NT2/D1 (cell line): ENCODE measurements around the gene TNFRSF11A.

Experiments
- YY1 ChIP-seq: IDR thresholded peaks from 2 replicates; pipeline ENCODE4 v1.6.1; 2011; ENCODE audit not compliant: insufficient read length, insufficient read depth
- ZNF274 ChIP-seq: IDR thresholded peaks from 2 replicates; pipeline ENCODE4 v1.6.1; 2011; ENCODE audit warnings: mild to moderate bottlenecking, low read depth, low read length

DNA sequence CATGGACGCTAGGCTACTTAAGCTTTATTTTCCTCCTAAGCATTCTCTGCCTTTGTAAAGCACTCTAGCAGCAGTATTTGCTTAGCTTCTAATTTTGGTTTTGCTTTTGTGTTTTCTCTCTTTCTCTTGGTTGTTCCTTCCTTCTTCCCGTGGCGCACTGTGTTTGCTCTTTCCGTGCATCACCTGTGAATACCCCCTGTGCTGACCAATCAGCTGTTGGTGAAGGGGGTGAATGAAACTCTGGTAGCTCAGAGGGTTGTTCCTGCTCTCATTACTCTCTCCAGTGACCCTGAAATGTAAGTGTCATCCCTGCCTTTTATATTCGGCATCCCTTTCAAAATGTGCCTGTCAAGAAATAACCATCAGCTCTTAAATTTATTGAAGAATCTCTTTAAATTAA is 45.5 kb upstream of the TNFRSF11A start:
- TF ChIP-seq ZNF274 (no peak), YY1 (no peak)
